ENCODE measurements around the gene GPR157. TPM values are rescaled to one million over a fixed set of nuclear protein-coding genes. Genes with fewer than 3 reads are reported as not detected.

Gene GPR157
- total and polyA plus RNA-seq, 2 experiments from 2014 or later = 10.2 to 17.4 TPM

- no peak for DNase-seq (ENCODE audit: low read depth in 1 of 2, low spot score in 1 of 2)
These were observed 23.5 kb downstream of the GPR157 start for GRCh38 chr1:9105336-9105867.

GRCh38 chr1:9101510-9102146 lies 27.3 kb downstream of the GPR157 start:
- Histone ChIP-seq H3K9me3 (ENCODE audit: low read depth) (no peaks in the 10 kb centered on the region), H3K4me3 (no peak overlapping the region), H3K4me1 (ENCODE audit: low read depth) (no peaks in the 10 kb centered on the region), H3K27ac (peak overlapping the region; percentile 52), H3K36me3 (peaks cover 16% of the 10 kb centered on the region), H3K27me3 (no peaks in the 10 kb centered on the region)
- TF ChIP-seq, protein P1, sequence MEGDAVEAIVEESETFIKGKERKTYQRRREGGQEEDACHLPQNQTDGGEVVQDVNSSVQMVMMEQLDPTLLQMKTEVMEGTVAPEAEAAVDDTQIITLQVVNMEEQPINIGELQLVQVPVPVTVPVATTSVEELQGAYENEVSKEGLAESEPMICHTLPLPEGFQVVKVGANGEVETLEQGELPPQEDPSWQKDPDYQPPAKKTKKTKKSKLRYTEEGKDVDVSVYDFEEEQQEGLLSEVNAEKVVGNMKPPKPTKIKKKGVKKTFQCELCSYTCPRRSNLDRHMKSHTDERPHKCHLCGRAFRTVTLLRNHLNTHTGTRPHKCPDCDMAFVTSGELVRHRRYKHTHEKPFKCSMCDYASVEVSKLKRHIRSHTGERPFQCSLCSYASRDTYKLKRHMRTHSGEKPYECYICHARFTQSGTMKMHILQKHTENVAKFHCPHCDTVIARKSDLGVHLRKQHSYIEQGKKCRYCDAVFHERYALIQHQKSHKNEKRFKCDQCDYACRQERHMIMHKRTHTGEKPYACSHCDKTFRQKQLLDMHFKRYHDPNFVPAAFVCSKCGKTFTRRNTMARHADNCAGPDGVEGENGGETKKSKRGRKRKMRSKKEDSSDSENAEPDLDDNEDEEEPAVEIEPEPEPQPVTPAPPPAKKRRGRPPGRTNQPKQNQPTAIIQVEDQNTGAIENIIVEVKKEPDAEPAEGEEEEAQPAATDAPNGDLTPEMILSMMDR (IDR thresholded peaks at IDR 0.05; ENCODE audit: low read depth, low read length) = peak; percentile 88
- peak; percentile 53 to 77 for DNase-seq (ENCODE audit: low read depth in 1 of 2, low spot score in 1 of 2)

More at GRCh38 chr1:9105336-9105867, 23.5 kb downstream of the GPR157 start:
- H3K27ac ChIP-seq = no peak overlapping the region
- H3K27me3 ChIP-seq = no peaks in the 10 kb centered on the region
- TF ChIP-seq, protein P1 (IDR thresholded peaks at IDR 0.05; ENCODE audit: low read depth, low read length) = no peak
- H3K4me3 ChIP-seq = no peak overlapping the region
- H3K36me3 ChIP-seq = peaks cover 24% of the 10 kb centered on the region
- no peaks in the 10 kb centered on the region for H3K9me3 ChIP-seq (ENCODE audit: low read depth)
- H3K4me1 ChIP-seq (ENCODE audit: low read depth) = no peaks in the 10 kb centered on the region

DNA sequence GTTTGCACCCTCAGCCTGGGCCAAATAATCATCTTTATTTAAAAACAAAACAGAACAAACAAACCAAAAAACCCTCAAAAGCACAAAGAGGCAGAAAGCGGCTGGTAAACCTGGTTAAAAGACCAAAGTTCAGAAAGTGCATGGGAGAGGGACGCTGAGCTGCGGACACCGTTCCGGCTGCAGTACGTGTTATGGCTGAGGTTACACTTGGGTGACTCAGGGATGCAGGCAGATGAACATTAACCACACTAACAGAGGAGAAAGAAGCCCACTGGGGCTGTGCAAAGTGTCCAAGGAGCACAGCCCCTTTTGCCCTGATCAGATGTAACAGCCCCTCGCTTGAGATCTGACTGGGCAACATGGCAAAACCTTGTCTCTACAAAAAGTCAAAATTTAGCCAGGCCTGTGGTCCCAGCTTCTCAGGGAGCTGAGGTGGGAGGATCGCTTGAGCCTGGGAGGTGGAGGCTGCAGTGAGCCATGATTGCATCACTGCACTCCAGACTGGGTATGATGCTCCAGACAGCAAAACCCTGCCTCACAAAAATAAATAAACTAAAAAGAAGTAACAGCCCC lies 28.3 kb downstream of the GPR157 start:
- Histone ChIP-seq H3K27ac (no peak overlapping the region), H3K4me3 (no peak overlapping the region), H3K36me3 (peaks cover 16% of the 10 kb centered on the region), H3K9me3 (ENCODE audit: low read depth) (no peaks in the 10 kb centered on the region), H3K4me1 (ENCODE audit: low read depth) (no peaks in the 10 kb centered on the region), H3K27me3 (no peaks in the 10 kb centered on the region)
- TF ChIP-seq, protein P1 (IDR thresholded peaks at IDR 0.05; ENCODE audit: low read depth, low read length) = no peak
- DNase-seq (ENCODE audit: low read depth in 1 of 2, low spot score in 1 of 2) = peak in 1 of 2 donors; percentile 22

DNA sequence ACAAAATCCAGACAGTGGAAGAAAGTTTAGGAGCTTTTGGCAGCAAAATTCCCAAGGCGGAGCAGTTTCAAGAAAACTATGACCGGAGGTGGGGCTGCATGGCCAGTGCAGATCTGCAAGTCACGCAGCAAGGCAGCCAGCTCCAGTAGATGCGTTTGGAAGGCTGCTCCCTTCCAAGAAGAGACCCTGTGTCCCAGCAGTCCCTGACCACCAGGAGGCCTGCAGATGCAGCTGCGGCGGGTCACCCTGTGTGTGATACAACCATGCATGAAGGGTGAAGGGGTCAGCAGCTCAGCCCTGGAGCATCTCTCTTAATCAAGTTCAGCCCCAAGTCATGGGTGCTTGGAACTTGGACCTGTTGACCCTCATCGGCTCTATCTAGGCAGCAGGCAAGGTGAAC lies 29.3 kb downstream of the GPR157 start:
- DNase-seq (ENCODE audit: low read depth in 1 of 2, low spot score in 1 of 2) = no peak
- Histone ChIP-seq H3K4me1 (ENCODE audit: low read depth) (no peaks in the 10 kb centered on the region), H3K4me3 (no peak overlapping the region), H3K36me3 (peaks cover 16% of the 10 kb centered on the region), H3K27ac (no peak overlapping the region), H3K27me3 (no peaks in the 10 kb centered on the region), H3K9me3 (ENCODE audit: low read depth) (no peaks in the 10 kb centered on the region)
- TF ChIP-seq, protein P1 (IDR thresholded peaks at IDR 0.05; ENCODE audit: low read depth, low read length) = no peak

DNA sequence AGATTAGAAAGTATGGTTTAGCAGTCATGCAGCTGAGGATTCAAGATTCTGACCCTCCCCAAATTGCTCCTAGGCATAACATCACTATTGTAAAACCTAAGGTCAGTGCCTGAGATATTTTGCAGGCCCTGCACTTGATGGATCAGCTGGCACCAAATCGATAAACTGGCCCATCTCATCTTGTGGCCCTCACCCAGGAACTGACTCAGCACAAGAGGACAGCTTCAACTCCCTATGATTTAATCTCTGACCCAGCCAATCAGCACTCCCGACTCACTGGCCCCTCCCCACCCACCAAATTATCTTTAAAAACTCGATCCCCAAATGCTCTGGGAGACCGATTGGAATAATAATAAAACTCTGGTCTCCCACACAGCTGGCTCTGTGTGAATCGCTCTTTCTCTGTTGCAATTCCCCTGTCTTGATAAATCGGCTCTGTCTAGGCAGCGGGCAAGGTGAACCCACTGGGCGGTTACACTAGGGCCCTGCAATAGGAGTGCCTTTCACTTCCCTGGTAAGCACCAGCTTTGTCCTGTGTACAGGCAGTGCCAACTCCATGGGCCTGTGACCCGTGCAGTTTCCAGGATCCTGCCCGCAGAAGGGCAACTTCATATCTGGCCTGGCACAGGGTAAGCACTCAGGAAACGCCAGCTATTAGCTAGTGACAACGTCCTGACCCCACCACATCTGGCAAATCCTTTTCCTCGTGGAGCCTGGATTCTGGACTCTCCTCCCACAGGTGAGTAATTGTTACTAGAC lies 30.8 kb downstream of the GPR157 start:
- Histone ChIP-seq H3K9me3 (ENCODE audit: low read depth) (no peaks in the 10 kb centered on the region), H3K27ac (no peak overlapping the region), H3K4me3 (no peak overlapping the region), H3K4me1 (ENCODE audit: low read depth) (no peaks in the 10 kb centered on the region), H3K27me3 (no peaks in the 10 kb centered on the region), H3K36me3 (peaks cover 4% of the 10 kb centered on the region)
- TF ChIP-seq, protein P1 (IDR thresholded peaks at IDR 0.05; ENCODE audit: low read depth, low read length) = no peak
- no peak for DNase-seq (ENCODE audit: low read depth in 1 of 2, low spot score in 1 of 2)
